ENCODE results near the gene NFATC1.

GRCh38 chr18:79515944-79516351 is 120.2 kb downstream of the NFATC1 start:
- TF ChIP-seq CTCF (IDR thresholded peaks at IDR 0.05; ENCODE audit: low read length) (no peak), EZH2 (IDR thresholded peaks at IDR 0.05; ENCODE audit: borderline replicate concordance, low read length) (no peak)
